ENCODE data around the gene LOXL4.

Gene LOXL4

DNA sequence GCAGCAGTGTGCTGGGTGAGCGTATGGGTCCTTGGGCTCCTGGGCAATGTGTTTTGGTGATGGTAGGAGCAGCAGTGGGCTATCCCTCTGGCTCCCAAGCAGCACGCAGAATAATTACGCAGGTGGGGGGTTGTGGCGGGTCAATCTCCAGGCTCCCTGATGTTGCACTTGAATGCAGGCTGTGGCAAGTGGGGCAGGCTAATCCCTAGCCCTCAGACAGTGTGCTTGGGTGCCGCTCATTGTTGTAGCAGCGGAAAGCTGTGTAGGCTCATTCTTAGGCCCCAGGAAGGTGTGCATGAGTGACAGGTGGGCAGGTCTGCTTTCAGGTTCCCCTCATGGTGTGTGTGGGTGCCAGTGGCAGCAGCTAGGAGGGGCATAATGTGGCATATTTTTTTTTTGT, 44.1 kb downstream of the LOXL4 start:
- Histone ChIP-seq H3K27me3 (ENCODE audit: control insufficient read depth in 1 of 2, insufficient read depth in 2 of 2, low read length in 2 of 2) (no peaks in the 10 kb centered on the region), H3K4me1 (ENCODE audit: control insufficient read depth, insufficient read depth, low read length) (no peaks in the 10 kb centered on the region), H3K9me3 (ENCODE audit: control insufficient read depth in 2 of 2, low read length in 2 of 2) (peaks cover 0 to 5% of the 10 kb centered on the region in 2 donors), H3K9ac (ENCODE audit: low read length in 2 of 2) (no peak overlapping the region), H3K36me3 (ENCODE audit: control insufficient read depth in 2 of 2, insufficient read depth in 2 of 2, low read length in 2 of 2) (no peaks in the 10 kb centered on the region), H3K27ac (ENCODE audit: low read length) (no peak overlapping the region), H3K4me3 (ENCODE audit: low read length in 2 of 2) (no peak overlapping the region)

GRCh38 chr10:98217801-98218200, 50.2 kb downstream of the LOXL4 start:
- H3K9me3 ChIP-seq (ENCODE audit: control insufficient read depth in 2 of 2, low read length in 2 of 2) = peaks cover 0 to 9% of the 10 kb centered on the region in 2 donors
- no peak overlapping the region for H3K9ac ChIP-seq (ENCODE audit: low read length in 2 of 2)
- H3K4me3 ChIP-seq (ENCODE audit: low read length in 2 of 2) = no peak overlapping the region
- no peaks in the 10 kb centered on the region for H3K27me3 ChIP-seq (ENCODE audit: control insufficient read depth in 1 of 2, insufficient read depth in 2 of 2, low read length in 2 of 2)
- H3K4me1 ChIP-seq (ENCODE audit: control insufficient read depth, insufficient read depth, low read length) = no peaks in the 10 kb centered on the region
- H3K36me3 ChIP-seq (ENCODE audit: control insufficient read depth in 2 of 2, insufficient read depth in 2 of 2, low read length in 2 of 2) = no peaks in the 10 kb centered on the region
- H3K27ac ChIP-seq (ENCODE audit: low read length) = no peak overlapping the region

GRCh38 chr10:98215373-98215772, 52.6 kb downstream of the LOXL4 start:
- no peaks in the 10 kb centered on the region for H3K27me3 ChIP-seq (ENCODE audit: control insufficient read depth in 1 of 2, insufficient read depth in 2 of 2, low read length in 2 of 2)
- H3K27ac ChIP-seq (ENCODE audit: low read length) = no peak overlapping the region
- H3K4me3 ChIP-seq (ENCODE audit: low read length in 2 of 2) = no peak overlapping the region
- H3K4me1 ChIP-seq (ENCODE audit: control insufficient read depth, insufficient read depth, low read length) = no peaks in the 10 kb centered on the region
- H3K36me3 ChIP-seq (ENCODE audit: control insufficient read depth in 2 of 2, insufficient read depth in 2 of 2, low read length in 2 of 2) = no peaks in the 10 kb centered on the region
- H3K9ac ChIP-seq (ENCODE audit: low read length in 2 of 2) = no peak overlapping the region
- H3K9me3 ChIP-seq (ENCODE audit: control insufficient read depth in 2 of 2, low read length in 2 of 2) = peaks cover 0 to 9% of the 10 kb centered on the region in 2 donors

- H3K4me3 ChIP-seq (ENCODE audit: low read length in 2 of 2) = no peak overlapping the region
- H3K4me1 ChIP-seq (ENCODE audit: control insufficient read depth, insufficient read depth, low read length) = no peaks in the 10 kb centered on the region
- H3K27me3 ChIP-seq (ENCODE audit: control insufficient read depth in 1 of 2, insufficient read depth in 2 of 2, low read length in 2 of 2) = no peaks in the 10 kb centered on the region
Observed at GRCh38 chr10:98213740-98214139, 54.3 kb downstream of the LOXL4 start.

GRCh38 chr10:98212196-98212595, 55.8 kb downstream of the LOXL4 start:
- H3K9me3 ChIP-seq (ENCODE audit: control insufficient read depth in 2 of 2, low read length in 2 of 2) = peaks cover 0 to 2% of the 10 kb centered on the region in 2 donors
- peaks cover 3 to 8% of the 10 kb centered on the region in 2 donors for H3K36me3 ChIP-seq (ENCODE audit: control insufficient read depth in 2 of 2, insufficient read depth in 2 of 2, low read length in 2 of 2)
- no peaks in the 10 kb centered on the region for H3K4me1 ChIP-seq (ENCODE audit: control insufficient read depth, insufficient read depth, low read length)
- no peaks in the 10 kb centered on the region for H3K27me3 ChIP-seq (ENCODE audit: control insufficient read depth in 1 of 2, insufficient read depth in 2 of 2, low read length in 2 of 2)
- H3K4me3 ChIP-seq (ENCODE audit: low read length in 2 of 2) = no peak overlapping the region
- H3K9ac ChIP-seq (ENCODE audit: low read length in 2 of 2) = no peak overlapping the region
- H3K27ac ChIP-seq (ENCODE audit: low read length) = no peak overlapping the region

More at GRCh38 chr10:98213740-98214139, 54.3 kb downstream of the LOXL4 start:
- H3K27ac ChIP-seq (ENCODE audit: low read length) = no peak overlapping the region
- H3K9ac ChIP-seq (ENCODE audit: low read length in 2 of 2) = no peak overlapping the region
- peaks cover 3 to 5% of the 10 kb centered on the region in 2 donors for H3K36me3 ChIP-seq (ENCODE audit: control insufficient read depth in 2 of 2, insufficient read depth in 2 of 2, low read length in 2 of 2)
- peaks cover 0 to 4% of the 10 kb centered on the region in 2 donors for H3K9me3 ChIP-seq (ENCODE audit: control insufficient read depth in 2 of 2, low read length in 2 of 2)

DNA sequence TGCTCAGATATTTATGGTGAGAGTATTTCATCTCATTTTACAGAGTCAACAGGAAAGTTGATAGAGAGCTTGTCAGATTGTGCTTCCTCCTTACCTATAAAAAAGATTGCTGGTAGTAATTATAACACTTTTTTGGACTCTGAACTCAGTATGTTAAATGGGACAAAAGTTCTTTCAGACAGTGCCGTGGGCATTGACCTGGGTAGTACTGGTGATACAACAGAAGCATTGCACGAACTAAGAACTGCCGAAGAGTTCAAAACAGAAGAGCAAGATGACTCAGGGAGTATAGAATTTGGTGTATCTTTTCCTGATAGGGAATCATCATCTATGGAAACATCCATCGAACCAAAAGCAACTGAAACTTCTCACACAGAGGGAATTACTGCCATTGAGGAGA, 58.6 kb downstream of the LOXL4 start:
- no peaks in the 10 kb centered on the region for H3K27me3 ChIP-seq (ENCODE audit: control insufficient read depth in 1 of 2, insufficient read depth in 2 of 2, low read length in 2 of 2)
- H3K36me3 ChIP-seq (ENCODE audit: control insufficient read depth in 2 of 2, insufficient read depth in 2 of 2, low read length in 2 of 2) = peaks cover 3 to 8% of the 10 kb centered on the region in 2 donors
- no peak overlapping the region for H3K9ac ChIP-seq (ENCODE audit: low read length in 2 of 2)
- no peak overlapping the region for H3K27ac ChIP-seq (ENCODE audit: low read length)
- H3K4me3 ChIP-seq (ENCODE audit: low read length in 2 of 2) = no peak overlapping the region
- no peaks in the 10 kb centered on the region for H3K4me1 ChIP-seq (ENCODE audit: control insufficient read depth, insufficient read depth, low read length)
- H3K9me3 ChIP-seq (ENCODE audit: control insufficient read depth in 2 of 2, low read length in 2 of 2) = no peaks in the 10 kb centered on the region

- Histone ChIP-seq H3K9me3 (ENCODE audit: control insufficient read depth in 2 of 2, low read length in 2 of 2) (no peaks in the 10 kb centered on the region), H3K4me3 (ENCODE audit: low read length in 2 of 2) (no peak overlapping the region), H3K27ac (ENCODE audit: low read length) (no peak overlapping the region), H3K36me3 (ENCODE audit: control insufficient read depth in 2 of 2, insufficient read depth in 2 of 2, low read length in 2 of 2) (peaks cover 3 to 8% of the 10 kb centered on the region in 2 donors), H3K27me3 (ENCODE audit: control insufficient read depth in 1 of 2, insufficient read depth in 2 of 2, low read length in 2 of 2) (no peaks in the 10 kb centered on the region), H3K9ac (ENCODE audit: low read length in 2 of 2) (no peak overlapping the region), H3K4me1 (ENCODE audit: control insufficient read depth, insufficient read depth, low read length) (no peaks in the 10 kb centered on the region)
Observed at GRCh38 chr10:98208925-98209324, 59.1 kb downstream of the LOXL4 start.

GRCh38 chr10:98205351-98205750, 62.6 kb downstream of the LOXL4 start:
- H3K9me3 ChIP-seq (ENCODE audit: control insufficient read depth in 2 of 2, low read length in 2 of 2) = no peaks in the 10 kb centered on the region
- H3K36me3 ChIP-seq (ENCODE audit: control insufficient read depth in 2 of 2, insufficient read depth in 2 of 2, low read length in 2 of 2) = peaks cover 3 to 8% of the 10 kb centered on the region in 2 donors
- no peak overlapping the region for H3K4me3 ChIP-seq (ENCODE audit: low read length in 2 of 2)
- H3K27ac ChIP-seq (ENCODE audit: low read length) = no peak overlapping the region
- H3K9ac ChIP-seq (ENCODE audit: low read length in 2 of 2) = no peak overlapping the region
- H3K27me3 ChIP-seq (ENCODE audit: control insufficient read depth in 1 of 2, insufficient read depth in 2 of 2, low read length in 2 of 2) = no peaks in the 10 kb centered on the region
- H3K4me1 ChIP-seq (ENCODE audit: control insufficient read depth, insufficient read depth, low read length) = no peaks in the 10 kb centered on the region

- no peaks in the 10 kb centered on the region for H3K4me1 ChIP-seq (ENCODE audit: control insufficient read depth, insufficient read depth, low read length)
- H3K36me3 ChIP-seq (ENCODE audit: control insufficient read depth in 2 of 2, insufficient read depth in 2 of 2, low read length in 2 of 2) = no peaks in the 10 kb centered on the region
- no peak overlapping the region for H3K4me3 ChIP-seq (ENCODE audit: low read length in 2 of 2)
- no peaks in the 10 kb centered on the region for H3K9me3 ChIP-seq (ENCODE audit: control insufficient read depth in 2 of 2, low read length in 2 of 2)
- no peak overlapping the region for H3K27ac ChIP-seq (ENCODE audit: low read length)
- no peaks in the 10 kb centered on the region for H3K27me3 ChIP-seq (ENCODE audit: control insufficient read depth in 1 of 2, insufficient read depth in 2 of 2, low read length in 2 of 2)
- H3K9ac ChIP-seq (ENCODE audit: low read length in 2 of 2) = no peak overlapping the region
Observed at GRCh38 chr10:98202378-98202777, 65.6 kb downstream of the LOXL4 start.

GRCh38 chr10:98201760-98202159, 66.2 kb downstream of the LOXL4 start:
- Histone ChIP-seq H3K36me3 (ENCODE audit: control insufficient read depth in 2 of 2, insufficient read depth in 2 of 2, low read length in 2 of 2) (no peaks in the 10 kb centered on the region), H3K4me3 (ENCODE audit: low read length in 2 of 2) (no peak overlapping the region), H3K4me1 (ENCODE audit: control insufficient read depth, insufficient read depth, low read length) (no peaks in the 10 kb centered on the region), H3K27me3 (ENCODE audit: control insufficient read depth in 1 of 2, insufficient read depth in 2 of 2, low read length in 2 of 2) (no peaks in the 10 kb centered on the region), H3K9me3 (ENCODE audit: control insufficient read depth in 2 of 2, low read length in 2 of 2) (no peaks in the 10 kb centered on the region), H3K27ac (ENCODE audit: low read length) (no peak overlapping the region), H3K9ac (ENCODE audit: low read length in 2 of 2) (no peak overlapping the region)

Measured in stomach smooth muscle (tissue), 2 donors.